Tibial nerve (tissue), 4 donors: ENCODE results near the gene CDK15.

Experiments used
- CTCF ChIP-seq, 5 experiments: fragments of 200-600 bp in 3 of 5; fragments of 450-650 bp in 2 of 5; sonication (generic) in 3 of 5; IDR thresholded peaks; one replicate each; pipeline ENCODE4 v1.5.1; 2016 to 2019; ENCODE audit warnings: antibody characterized with exemption in 5 of 5, mild to moderate bottlenecking in 3 of 5, moderate library complexity in 2 of 5
- EP300 ChIP-seq, 2 donors: sonication (generic); formaldehyde crosslinking; IDR thresholded peaks; one replicate each; pipeline ENCODE4 v1.6.1; 2017; ENCODE audit warnings: antibody characterized with exemption in 2 of 2, mild to moderate bottlenecking in 1 of 2
- POLR2A ChIP-seq, 2 donors: fragments of 450-650 bp; IDR thresholded peaks; one replicate each; pipeline ENCODE4 v1.6.1; 2017; ENCODE audit warnings: antibody characterized with exemption in 2 of 2, mild to moderate bottlenecking in 2 of 2, moderate library complexity in 2 of 2

GRCh38 chr2:201939453-201939941 lies 133.2 kb downstream of the CDK15 start:
- TF ChIP-seq CTCF (IDR thresholded peaks at IDR 0.05) (no peak), POLR2A (IDR thresholded peaks at IDR 0.05) (no peak), EP300 (IDR thresholded peaks at IDR 0.05) (no peak)
